K562 (cell line): ENCODE measurements around the gene GRHL3. TPM values are rescaled to one million over a fixed set of nuclear protein-coding genes. Genes with fewer than 3 reads are reported as not detected.

ENCODE experiments used
- ATAC-seq: fragments of 200-7000 bp; cut with Tn5 transposase; 3 replicates; pipeline ENCODE4 v1.9.1; 2020; ENCODE audit warnings: moderate library complexity
- BruUV-seq: library from RNA; stranded (reverse); fragments of 400-500 nt; replicated peaks from 2 replicates; lab custom pipeline; 2021; lab: Mats Ljungman, UMichigan
- CTCF ChIA-PET: fragments of 300-600 bp; formaldehyde crosslinking; extraction: SDS; loops from one replicate; lab custom pipeline; 2021; ENCODE audit warnings: low intra/inter-chr PET ratio; lab: Yijun Ruan, JAX
- POLR2A ChIA-PET: fragments of 300-600, 350-650 bp; sonication (Branson Sonifier 250); formaldehyde crosslinking; extraction: SDS; loops from one replicate; lab custom pipeline; 2021; ENCODE audit warnings: antibody characterized with exemption, inconsistent platforms; lab: Yijun Ruan, JAX
- DNase-seq, 4 experiments: peaks; one replicate each; pipeline versions ENCODE4 v3.0.0 to v3.0.0-alpha.2; 2011 to 2018; ENCODE audit warnings: low spot score in 3 of 4, mixed read lengths in 3 of 4; ENCODE audit errors: extremely low read depth in 1 of 4
- FAIRE-seq: peaks from 2 replicates; lab custom pipeline; 2011; peaks lifted over from hg19 to GRCh38; lab: Jason Lieb, UNC
- H2AFZ ChIP-seq: 2 replicates; pipeline ENCODE4 v1.6.0; 2011; ENCODE audit warnings: low read depth, low read length, control low read depth, inconsistent platforms
- H3K27ac ChIP-seq: fragments of 200-600 bp; 3 replicates; pipeline ENCODE4 v1.8.0; 2011; ENCODE audit warnings: low read depth, mild to moderate bottlenecking, control low read depth, inconsistent platforms, low read length, moderate library complexity, mixed read lengths; ENCODE audit errors: extremely low read depth
- H3K27me3 ChIP-seq, 2 experiments: fragments of 300-600 bp in 1 of 2; 2 replicates in 1 of 2; 3 replicates in 1 of 2; pipeline versions ENCODE4 v1.6.0 to v1.8.0; 2011; ENCODE audit warnings: inconsistent platforms in 2 of 2, low read length in 2 of 2, mild to moderate bottlenecking in 1 of 2, mixed read lengths in 1 of 2, moderate library complexity in 1 of 2; ENCODE audit not compliant: control insufficient read depth in 2 of 2, insufficient read depth in 2 of 2
- H3K36me3 ChIP-seq: fragments of 300-600 bp; 3 replicates; pipeline ENCODE4 v1.8.0; 2011; ENCODE audit warnings: mild to moderate bottlenecking, low read length, inconsistent platforms; ENCODE audit not compliant: control insufficient read depth, insufficient read depth
- H3K4me1 ChIP-seq, 2 experiments: fragments of 200-600 bp in 1 of 2; replicated peaks in 1 of 2; 2 replicates in 1 of 2; 3 replicates in 1 of 2; pipeline versions ENCODE4 v1.5.1 to v1.8.0; 2011; ENCODE audit warnings: inconsistent platforms in 2 of 2, low read length in 2 of 2, mild to moderate bottlenecking in 1 of 2, mixed read lengths in 1 of 2, moderate library complexity in 1 of 2; ENCODE audit not compliant: control insufficient read depth in 2 of 2, insufficient read depth in 2 of 2
- H3K4me2 ChIP-seq: 2 replicates; pipeline ENCODE4 v1.6.1; 2011; ENCODE audit warnings: low read length, control low read depth, inconsistent platforms, mixed read lengths; ENCODE audit not compliant: insufficient read depth
- H3K4me3 ChIP-seq: fragments of 200-600 bp; sonication (generic), shearing (Covaris generic); 2 replicates; pipeline ENCODE4 v1.5.1; 2016; ENCODE audit warnings: control low read depth, inconsistent platforms
- H3K79me2 ChIP-seq: fragments of 200-600 bp; 3 replicates; pipeline ENCODE4 v1.8.0; 2011; ENCODE audit warnings: low read length, inconsistent platforms; ENCODE audit not compliant: control insufficient read depth, insufficient read depth
- H3K9ac ChIP-seq, 2 experiments: 2 replicates each; pipeline versions ENCODE4 v1.6.0 to v1.6.1; 2011; ENCODE audit warnings: low read depth in 2 of 2, low read length in 2 of 2, control low read depth in 1 of 2, inconsistent platforms in 1 of 2, mild to moderate bottlenecking in 1 of 2, mixed read lengths in 1 of 2; ENCODE audit not compliant: insufficient read depth in 1 of 2
- H3K9me1 ChIP-seq: one replicate; pipeline ENCODE4 v1.6.0; 2011; ENCODE audit warnings: inconsistent platforms, mild to moderate bottlenecking, low read length, moderate library complexity; ENCODE audit not compliant: control insufficient read depth, insufficient read depth
- H3K9me3 ChIP-seq: replicated peaks from 2 replicates; pipeline ENCODE4 v1.5.1; 2011; ENCODE audit warnings: low read depth, low read length, inconsistent platforms; ENCODE audit not compliant: control insufficient read depth, insufficient read depth
- H4K20me1 ChIP-seq: replicated peaks from 2 replicates; pipeline ENCODE4 v1.6.1; 2011; ENCODE audit warnings: low read length, inconsistent platforms, mixed read lengths; ENCODE audit not compliant: control insufficient read depth, insufficient read depth
- C11orf30 ChIP-seq: fragments of 450-650 bp; IDR thresholded peaks from 2 replicates; pipeline ENCODE4 v1.6.1; 2016; ENCODE audit warnings: low read depth, mild to moderate bottlenecking
- CHD4 ChIP-seq: fragments of 200-600 bp; sonication (generic); IDR thresholded peaks from 3 replicates; pipeline ENCODE4 v1.6.1; 2012; ENCODE audit warnings: low read depth, mild to moderate bottlenecking, mixed read lengths, low read length, inconsistent platforms; ENCODE audit not compliant: insufficient read depth, insufficient replicate concordance, poor library complexity, severe bottlenecking
- GTF2F1 ChIP-seq: IDR thresholded peaks from 2 replicates; pipeline ENCODE4 v1.6.1; 2011; ENCODE audit warnings: low read depth, low read length, improper control_type of control experiment
- MAZ ChIP-seq, 2 experiments: fragments of 450-650 bp in 1 of 2; sonication (generic) in 1 of 2; formaldehyde crosslinking; IDR thresholded peaks in 1 of 2; conservative IDR thresholded peaks in 1 of 2; 2 replicates each; pipeline versions ENCODE4 v1.4.0 to v1.5.0; 2020; ENCODE audit warnings: mild to moderate bottlenecking in 1 of 2, missing genetic modification reagents in 1 of 2
- MEF2D ChIP-seq: conservative IDR thresholded peaks from 2 replicates; pipeline ENCODE4 v1.6.1; 2016; ENCODE audit warnings: low read depth, missing genetic modification characterization, missing compliant biosample characterization
- ZNF239 ChIP-seq: fragments of 250-450 bp; sonication (Bioruptor Pico); IDR thresholded peaks from 2 replicates; pipeline ENCODE4 v1.4.0; 2020; ENCODE audit warnings: mild to moderate bottlenecking
- ZNF444 ChIP-seq: fragments of 250-450 bp; sonication (Bioruptor Pico); IDR thresholded peaks from 2 replicates; pipeline ENCODE4 v1.4.0; 2020; ENCODE audit warnings: mild to moderate bottlenecking, moderate library complexity
- WGBS: fragments of 100-300 bp; shearing (Covaris generic); methylation state at CpG from one replicate; pipeline ENCODE4 v1.1.6; 2016; ENCODE audit warnings: low coverage, mixed read lengths; ENCODE audit not compliant: insufficient coverage; ENCODE audit errors: missing lambda C conversion rate; 5-methylcytosine and 5-hydroxymethylcytosine counted together
- in situ Hi-C: fragments of 300-500 bp; cut with MboI; formaldehyde crosslinking; loops from 4 replicates; pipeline ENCODE4 v1.15.0; 2018; ENCODE audit warnings: inconsistent platforms, mixed read lengths
- intact Hi-C: fragments of 100-400 bp; cut with micrococcal nuclease; formaldehyde crosslinking; loops from 2 replicates; pipeline ENCODE4 v1.14.2; 2022
- polyA plus RNA-seq, 8 experiments: library from polyadenylated mRNA; depleted of rRNA in 4 of 8; stranded (reverse) in 5 of 8; unstranded in 3 of 8; fragments of >200 nt; fragmentation: Nextera tagmentation in 2 of 8; fragmentation: Illumina TruSeq in 1 of 8; extraction: Ambion mirVana in 2 of 8; extraction: Trizol in 1 of 8; gene quantifications; 2 replicates each; pipeline versions ENCODE4 v1.2.1 to v1.2.3, GENCODE V29; 2011 to 2014; ENCODE audit warnings: inconsistent platforms in 1 of 8, missing spikeins in 1 of 8
- total RNA-seq, 7 experiments: library from RNA; depleted of rRNA in 6 of 7; stranded (reverse); fragments of >200 nt in 6 of 7; fragmentation: Illumina TruSeq in 2 of 7; extraction: Trizol in 2 of 7; gene quantifications; 2 replicates each; pipeline versions ENCODE4 v1.2.1 to v1.2.3, GENCODE V29; 2011 to 2021; ENCODE audit warnings: low replicate concordance in 1 of 7
- TF ChIP-seq, protein P1 (sequence below): fragments of 200-400 bp; formaldehyde crosslinking; IDR thresholded peaks from 2 replicates; pipeline ENCODE4 v1.6.1; 2017; ENCODE audit warnings: mild to moderate bottlenecking, low read depth, low read length, moderate library complexity
- TF ChIP-seq, protein P2 (sequence below): fragments of 200-600 bp; sonication (generic); IDR thresholded peaks from one replicate; pipeline ENCODE4 v1.6.1; 2012; ENCODE audit warnings: mild to moderate bottlenecking, low read depth, low read length, inconsistent platforms

The GRHL3 gene
- total and polyA plus RNA-seq, 9 of the 15 experiments (the other 6 are each of a cell fraction or from before 2014, with no cell fraction given) = 0.01 to 0.04 TPM; not detected in 7

- CTCF ChIA-PET = no interaction called here
- H3K79me2 ChIP-seq = no peaks in the 10 kb centered on the region
- in situ Hi-C loops = loop anchor here (5.0 kb wide), 1 partner anchor 73 kb away; no protein-coding TSS in a partner anchor
- H3K4me1 ChIP-seq = no peaks in the 10 kb centered on the region
- no peak overlapping the region for H3K9ac ChIP-seq
- no peak overlapping the region for H2AFZ ChIP-seq
- H3K9me3 ChIP-seq = no peaks in the 10 kb centered on the region
- no peak for DNase-seq
- WGBS = 13% methylated on average over 5 of the region's 5 CpGs
- no peak overlapping the region for H3K27ac ChIP-seq
- ATAC-seq = no peak
- H3K27me3 ChIP-seq = peaks cover 0 to 21% of the 10 kb centered on the region in 2 experiments; a peak in 3 of 5 replicates
- no peaks in the 10 kb centered on the region; the same call in 1 of the 2 replicates for H4K20me1 ChIP-seq
- H3K9me1 ChIP-seq = no peaks in the 10 kb centered on the region
- no peak overlapping the region for H3K4me2 ChIP-seq
- H3K36me3 ChIP-seq = no peaks in the 10 kb centered on the region
- intact Hi-C loops = no loop called here
- BruUV-seq = no TSS peak
- POLR2A ChIA-PET = interaction anchor here (0.9 to 2.1 kb wide), 3 partner anchors 8 to 171 kb away, joined by 3 to 11 read pairs (median 7); no protein-coding TSS in a partner anchor
- FAIRE-seq = no peak
- no peak overlapping the region for H3K4me3 ChIP-seq
- TF ChIP-seq MEF2D (tag) (no peak), ZNF239 (CRISPR knock-in tag) (no peak), GTF2F1 (no peak), CHD4 (no peak), MAZ (CRISPR knock-in tag; conservative IDR thresholded peaks at IDR 0.05 in 1 of 2, IDR thresholded peaks at IDR 0.05 in 1 of 2) (no peak), C11orf30 (no peak), ZNF444 (CRISPR knock-in tag) (no peak)
- TF ChIP-seq, protein P1, sequence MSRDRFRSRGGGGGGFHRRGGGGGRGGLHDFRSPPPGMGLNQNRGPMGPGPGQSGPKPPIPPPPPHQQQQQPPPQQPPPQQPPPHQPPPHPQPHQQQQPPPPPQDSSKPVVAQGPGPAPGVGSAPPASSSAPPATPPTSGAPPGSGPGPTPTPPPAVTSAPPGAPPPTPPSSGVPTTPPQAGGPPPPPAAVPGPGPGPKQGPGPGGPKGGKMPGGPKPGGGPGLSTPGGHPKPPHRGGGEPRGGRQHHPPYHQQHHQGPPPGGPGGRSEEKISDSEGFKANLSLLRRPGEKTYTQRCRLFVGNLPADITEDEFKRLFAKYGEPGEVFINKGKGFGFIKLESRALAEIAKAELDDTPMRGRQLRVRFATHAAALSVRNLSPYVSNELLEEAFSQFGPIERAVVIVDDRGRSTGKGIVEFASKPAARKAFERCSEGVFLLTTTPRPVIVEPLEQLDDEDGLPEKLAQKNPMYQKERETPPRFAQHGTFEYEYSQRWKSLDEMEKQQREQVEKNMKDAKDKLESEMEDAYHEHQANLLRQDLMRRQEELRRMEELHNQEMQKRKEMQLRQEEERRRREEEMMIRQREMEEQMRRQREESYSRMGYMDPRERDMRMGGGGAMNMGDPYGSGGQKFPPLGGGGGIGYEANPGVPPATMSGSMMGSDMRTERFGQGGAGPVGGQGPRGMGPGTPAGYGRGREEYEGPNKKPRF = no peak
- TF ChIP-seq, protein P2, sequence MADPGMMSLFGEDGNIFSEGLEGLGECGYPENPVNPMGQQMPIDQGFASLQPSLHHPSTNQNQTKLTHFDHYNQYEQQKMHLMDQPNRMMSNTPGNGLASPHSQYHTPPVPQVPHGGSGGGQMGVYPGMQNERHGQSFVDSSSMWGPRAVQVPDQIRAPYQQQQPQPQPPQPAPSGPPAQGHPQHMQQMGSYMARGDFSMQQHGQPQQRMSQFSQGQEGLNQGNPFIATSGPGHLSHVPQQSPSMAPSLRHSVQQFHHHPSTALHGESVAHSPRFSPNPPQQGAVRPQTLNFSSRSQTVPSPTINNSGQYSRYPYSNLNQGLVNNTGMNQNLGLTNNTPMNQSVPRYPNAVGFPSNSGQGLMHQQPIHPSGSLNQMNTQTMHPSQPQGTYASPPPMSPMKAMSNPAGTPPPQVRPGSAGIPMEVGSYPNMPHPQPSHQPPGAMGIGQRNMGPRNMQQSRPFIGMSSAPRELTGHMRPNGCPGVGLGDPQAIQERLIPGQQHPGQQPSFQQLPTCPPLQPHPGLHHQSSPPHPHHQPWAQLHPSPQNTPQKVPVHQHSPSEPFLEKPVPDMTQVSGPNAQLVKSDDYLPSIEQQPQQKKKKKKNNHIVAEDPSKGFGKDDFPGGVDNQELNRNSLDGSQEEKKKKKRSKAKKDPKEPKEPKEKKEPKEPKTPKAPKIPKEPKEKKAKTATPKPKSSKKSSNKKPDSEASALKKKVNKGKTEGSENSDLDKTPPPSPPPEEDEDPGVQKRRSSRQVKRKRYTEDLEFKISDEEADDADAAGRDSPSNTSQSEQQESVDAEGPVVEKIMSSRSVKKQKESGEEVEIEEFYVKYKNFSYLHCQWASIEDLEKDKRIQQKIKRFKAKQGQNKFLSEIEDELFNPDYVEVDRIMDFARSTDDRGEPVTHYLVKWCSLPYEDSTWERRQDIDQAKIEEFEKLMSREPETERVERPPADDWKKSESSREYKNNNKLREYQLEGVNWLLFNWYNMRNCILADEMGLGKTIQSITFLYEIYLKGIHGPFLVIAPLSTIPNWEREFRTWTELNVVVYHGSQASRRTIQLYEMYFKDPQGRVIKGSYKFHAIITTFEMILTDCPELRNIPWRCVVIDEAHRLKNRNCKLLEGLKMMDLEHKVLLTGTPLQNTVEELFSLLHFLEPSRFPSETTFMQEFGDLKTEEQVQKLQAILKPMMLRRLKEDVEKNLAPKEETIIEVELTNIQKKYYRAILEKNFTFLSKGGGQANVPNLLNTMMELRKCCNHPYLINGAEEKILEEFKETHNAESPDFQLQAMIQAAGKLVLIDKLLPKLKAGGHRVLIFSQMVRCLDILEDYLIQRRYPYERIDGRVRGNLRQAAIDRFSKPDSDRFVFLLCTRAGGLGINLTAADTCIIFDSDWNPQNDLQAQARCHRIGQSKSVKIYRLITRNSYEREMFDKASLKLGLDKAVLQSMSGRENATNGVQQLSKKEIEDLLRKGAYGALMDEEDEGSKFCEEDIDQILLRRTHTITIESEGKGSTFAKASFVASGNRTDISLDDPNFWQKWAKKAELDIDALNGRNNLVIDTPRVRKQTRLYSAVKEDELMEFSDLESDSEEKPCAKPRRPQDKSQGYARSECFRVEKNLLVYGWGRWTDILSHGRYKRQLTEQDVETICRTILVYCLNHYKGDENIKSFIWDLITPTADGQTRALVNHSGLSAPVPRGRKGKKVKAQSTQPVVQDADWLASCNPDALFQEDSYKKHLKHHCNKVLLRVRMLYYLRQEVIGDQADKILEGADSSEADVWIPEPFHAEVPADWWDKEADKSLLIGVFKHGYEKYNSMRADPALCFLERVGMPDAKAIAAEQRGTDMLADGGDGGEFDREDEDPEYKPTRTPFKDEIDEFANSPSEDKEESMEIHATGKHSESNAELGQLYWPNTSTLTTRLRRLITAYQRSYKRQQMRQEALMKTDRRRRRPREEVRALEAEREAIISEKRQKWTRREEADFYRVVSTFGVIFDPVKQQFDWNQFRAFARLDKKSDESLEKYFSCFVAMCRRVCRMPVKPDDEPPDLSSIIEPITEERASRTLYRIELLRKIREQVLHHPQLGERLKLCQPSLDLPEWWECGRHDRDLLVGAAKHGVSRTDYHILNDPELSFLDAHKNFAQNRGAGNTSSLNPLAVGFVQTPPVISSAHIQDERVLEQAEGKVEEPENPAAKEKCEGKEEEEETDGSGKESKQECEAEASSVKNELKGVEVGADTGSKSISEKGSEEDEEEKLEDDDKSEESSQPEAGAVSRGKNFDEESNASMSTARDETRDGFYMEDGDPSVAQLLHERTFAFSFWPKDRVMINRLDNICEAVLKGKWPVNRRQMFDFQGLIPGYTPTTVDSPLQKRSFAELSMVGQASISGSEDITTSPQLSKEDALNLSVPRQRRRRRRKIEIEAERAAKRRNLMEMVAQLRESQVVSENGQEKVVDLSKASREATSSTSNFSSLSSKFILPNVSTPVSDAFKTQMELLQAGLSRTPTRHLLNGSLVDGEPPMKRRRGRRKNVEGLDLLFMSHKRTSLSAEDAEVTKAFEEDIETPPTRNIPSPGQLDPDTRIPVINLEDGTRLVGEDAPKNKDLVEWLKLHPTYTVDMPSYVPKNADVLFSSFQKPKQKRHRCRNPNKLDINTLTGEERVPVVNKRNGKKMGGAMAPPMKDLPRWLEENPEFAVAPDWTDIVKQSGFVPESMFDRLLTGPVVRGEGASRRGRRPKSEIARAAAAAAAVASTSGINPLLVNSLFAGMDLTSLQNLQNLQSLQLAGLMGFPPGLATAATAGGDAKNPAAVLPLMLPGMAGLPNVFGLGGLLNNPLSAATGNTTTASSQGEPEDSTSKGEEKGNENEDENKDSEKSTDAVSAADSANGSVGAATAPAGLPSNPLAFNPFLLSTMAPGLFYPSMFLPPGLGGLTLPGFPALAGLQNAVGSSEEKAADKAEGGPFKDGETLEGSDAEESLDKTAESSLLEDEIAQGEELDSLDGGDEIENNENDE = no peak
These were observed 61.4 kb downstream of the GRHL3 start for GRCh38 chr1:24380508-24380907.
